Neural crest cell (in vitro differentiated cells): ENCODE measurements around the gene BANF2. TPM values are rescaled to one million over a fixed set of nuclear protein-coding genes. Genes with fewer than 3 reads are reported as not detected.
A peak's percentile ranks its signal among the peaks of the same experiment; 100 is the strongest.

ENCODE experiments used
- DNase-seq: peaks from one replicate; pipeline ENCODE4 v3.0.0; 2021; ENCODE audit warnings: low read depth, mixed read lengths, low spot score
- H3K27ac Mint-ChIP-seq: one replicate; pipeline ENCODE4 v1.8.0; 2021; ENCODE audit warnings: mild to moderate bottlenecking, mixed read lengths; ENCODE audit not compliant: unreplicated experiment
- H3K27me3 Mint-ChIP-seq: 2 replicates; pipeline ENCODE4 v1.8.0; 2021; ENCODE audit warnings: low read depth, mild to moderate bottlenecking, mixed read lengths
- H3K36me3 Mint-ChIP-seq: 2 replicates; pipeline ENCODE4 v1.8.0; 2021; ENCODE audit warnings: low read depth, mild to moderate bottlenecking, mixed read lengths
- H3K4me1 Mint-ChIP-seq: 2 replicates; pipeline ENCODE4 v1.8.0; 2021; ENCODE audit warnings: mixed read lengths
- H3K4me3 Mint-ChIP-seq: one replicate; pipeline ENCODE4 v1.8.0; 2021; ENCODE audit warnings: mild to moderate bottlenecking, mixed read lengths
- H3K9me3 Mint-ChIP-seq: 2 replicates; pipeline ENCODE4 v1.8.0; 2021; ENCODE audit warnings: mixed read lengths
- CTCF ChIP-seq: fragments of 200-600 bp; sonication (generic); conservative IDR thresholded peaks from 2 replicates; pipeline ENCODE4 v1.5.0; 2021; ENCODE audit warnings: antibody characterized with exemption, mild to moderate bottlenecking
- total RNA-seq: library from RNA; stranded (reverse); gene quantifications from 2 replicates; pipeline ENCODE4 v1.2.1, GENCODE V29; 2021

BANF2 gene
- total RNA-seq, 1 donor from 2014 or later: not detected

GRCh38 chr20:17676378-17676759 lies 23.4 kb upstream of the BANF2 start:
- DNase-seq: no peak
- Mint-ChIP-seq H3K27ac (no peak overlapping the region), H3K4me3 (no peak overlapping the region), H3K27me3 (peaks cover 7% of the 10 kb centered on the region), H3K9me3 (no peaks in the 10 kb centered on the region), H3K4me1 (peaks cover 24% of the 10 kb centered on the region), H3K36me3 (peaks cover 2% of the 10 kb centered on the region)
- TF ChIP-seq CTCF: no peak

DNA sequence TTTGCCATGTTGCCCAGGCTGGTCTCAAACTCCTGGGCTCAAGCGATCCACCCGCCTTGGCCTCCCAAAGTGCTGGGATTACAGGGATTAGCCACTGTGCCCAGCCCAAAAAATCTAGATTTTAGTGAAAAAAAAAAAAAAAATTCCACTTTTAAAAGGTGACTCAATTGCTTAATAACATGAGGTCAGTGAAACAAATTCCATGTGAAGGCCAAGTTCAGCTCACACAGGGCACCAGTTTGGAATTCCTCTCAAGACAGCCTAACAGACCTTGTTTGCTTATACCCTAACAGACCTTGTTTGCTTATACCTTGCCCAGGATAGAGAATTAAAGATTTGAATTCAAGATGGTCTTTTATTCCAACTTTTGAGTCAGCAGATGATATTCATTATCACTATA lies 22.8 kb upstream of the BANF2 start:
- H3K4me1 Mint-ChIP-seq: peaks cover 24% of the 10 kb centered on the region
- no peak for DNase-seq
- H3K4me3 Mint-ChIP-seq: no peak overlapping the region
- no peak for TF ChIP-seq CTCF
- H3K27me3 Mint-ChIP-seq: peaks cover 7% of the 10 kb centered on the region
- no peak overlapping the region for H3K27ac Mint-ChIP-seq
- no peaks in the 10 kb centered on the region for H3K9me3 Mint-ChIP-seq
- H3K36me3 Mint-ChIP-seq: peaks cover 2% of the 10 kb centered on the region

- TF ChIP-seq CTCF: no peak
- Mint-ChIP-seq H3K36me3 (peaks cover 2% of the 10 kb centered on the region), H3K4me1 (peaks cover 24% of the 10 kb centered on the region), H3K4me3 (peak overlapping the region; percentile 13), H3K9me3 (no peaks in the 10 kb centered on the region), H3K27me3 (peaks cover 13% of the 10 kb centered on the region), H3K27ac (no peak overlapping the region)
- no peak for DNase-seq
Measured at GRCh38 chr20:17678295-17678694, 21.5 kb upstream of the BANF2 start.

GRCh38 chr20:17678886-17679285 lies 20.9 kb upstream of the BANF2 start:
- no peak for DNase-seq
- H3K4me3 Mint-ChIP-seq: no peak overlapping the region

GRCh38 chr20:17679941-17680835 lies 19.6 kb upstream of the BANF2 start:
- H3K36me3 Mint-ChIP-seq: no peaks in the 10 kb centered on the region
- H3K4me1 Mint-ChIP-seq: peaks cover 20% of the 10 kb centered on the region
- peaks cover 32% of the 10 kb centered on the region for H3K27me3 Mint-ChIP-seq
- no peak for TF ChIP-seq CTCF
- H3K9me3 Mint-ChIP-seq: no peaks in the 10 kb centered on the region
- DNase-seq: peak; percentile 7
- peak overlapping the region; percentile 35 for H3K27ac Mint-ChIP-seq
- H3K4me3 Mint-ChIP-seq: peak overlapping the region; percentile 89

More at GRCh38 chr20:17678886-17679285, 20.9 kb upstream of the BANF2 start:
- no peak overlapping the region for H3K27ac Mint-ChIP-seq
- peaks cover 2% of the 10 kb centered on the region for H3K36me3 Mint-ChIP-seq
- no peaks in the 10 kb centered on the region for H3K9me3 Mint-ChIP-seq
- peaks cover 19% of the 10 kb centered on the region for H3K27me3 Mint-ChIP-seq
- TF ChIP-seq CTCF: no peak
- H3K4me1 Mint-ChIP-seq: peaks cover 24% of the 10 kb centered on the region
